Activated T-cell treated with anti-CD3 and anti-CD28 coated beads for 48 hours (primary cell): ENCODE results near the gene NOC3L.
"Not testable (repeated sequence)": the region's sequence is repeated elsewhere in the genome, so short reads cannot be mapped to it uniquely, and the experiment has no call there.

ENCODE experiments used
- DNase-seq: peaks from one replicate; pipeline ENCODE4 v3.0.0-alpha.2; 2020; ENCODE audit warnings: low read depth

The NOC3L gene, protein sequence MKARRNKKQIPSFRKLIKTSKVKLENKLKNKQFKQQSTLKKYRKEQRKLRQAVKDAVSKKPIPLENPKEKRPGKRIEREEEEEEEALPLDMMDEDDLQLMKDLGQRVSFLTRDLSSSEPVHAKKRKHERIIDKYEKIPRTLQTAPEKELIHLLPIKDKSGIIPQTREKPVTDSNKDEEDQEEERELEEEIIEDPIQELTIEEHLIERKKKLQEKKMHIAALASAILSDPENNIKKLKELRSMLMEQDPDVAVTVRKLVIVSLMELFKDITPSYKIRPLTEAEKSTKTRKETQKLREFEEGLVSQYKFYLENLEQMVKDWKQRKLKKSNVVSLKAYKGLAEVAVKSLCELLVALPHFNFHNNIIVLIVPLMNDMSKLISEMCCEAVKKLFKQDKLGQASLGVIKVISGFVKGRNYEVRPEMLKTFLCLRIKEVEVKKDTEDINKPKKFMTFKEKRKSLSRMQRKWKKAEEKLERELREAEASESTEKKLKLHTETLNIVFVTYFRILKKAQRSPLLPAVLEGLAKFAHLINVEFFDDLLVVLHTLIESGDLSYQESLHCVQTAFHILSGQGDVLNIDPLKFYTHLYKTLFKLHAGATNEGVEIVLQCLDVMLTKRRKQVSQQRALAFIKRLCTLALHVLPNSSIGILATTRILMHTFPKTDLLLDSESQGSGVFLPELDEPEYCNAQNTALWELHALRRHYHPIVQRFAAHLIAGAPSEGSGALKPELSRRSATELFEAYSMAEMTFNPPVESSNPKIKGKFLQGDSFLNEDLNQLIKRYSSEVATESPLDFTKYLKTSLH

GRCh38 chr10:94362360-94363250 lies at the start of gene NOC3L:
NOC3L (minus strand) TSS chr10:94362939; CDS start chr10:94362838, 101 bp downstream.
- DNase-seq, result peak; percentile 97

DNA sequence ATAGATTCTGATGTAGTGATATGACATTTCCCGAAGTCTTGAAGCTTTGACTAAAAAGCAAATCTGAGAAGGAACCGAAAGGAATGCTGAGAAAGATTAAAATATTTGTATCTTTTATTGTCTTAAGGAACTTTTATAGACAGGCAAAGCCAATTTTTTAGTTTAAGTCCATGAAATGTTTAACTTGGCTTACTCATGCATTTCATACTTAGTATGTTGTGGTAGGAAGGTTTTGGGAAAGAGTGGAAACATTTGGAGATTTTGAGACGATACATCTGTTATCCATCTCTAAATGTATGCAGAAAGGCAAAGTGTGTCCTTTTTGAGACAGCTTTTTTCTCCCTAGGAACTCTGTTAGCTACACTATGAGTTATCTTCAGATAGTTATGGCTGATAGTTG lies 49.7 kb upstream of the NOC3L start:
- no peak for DNase-seq

- no peak for DNase-seq
Measured at GRCh38 chr10:94411304-94411703, 48.6 kb upstream of the NOC3L start.

GRCh38 chr10:94409021-94409657 lies 46.4 kb upstream of the NOC3L start:
- DNase-seq, result no peak

DNA sequence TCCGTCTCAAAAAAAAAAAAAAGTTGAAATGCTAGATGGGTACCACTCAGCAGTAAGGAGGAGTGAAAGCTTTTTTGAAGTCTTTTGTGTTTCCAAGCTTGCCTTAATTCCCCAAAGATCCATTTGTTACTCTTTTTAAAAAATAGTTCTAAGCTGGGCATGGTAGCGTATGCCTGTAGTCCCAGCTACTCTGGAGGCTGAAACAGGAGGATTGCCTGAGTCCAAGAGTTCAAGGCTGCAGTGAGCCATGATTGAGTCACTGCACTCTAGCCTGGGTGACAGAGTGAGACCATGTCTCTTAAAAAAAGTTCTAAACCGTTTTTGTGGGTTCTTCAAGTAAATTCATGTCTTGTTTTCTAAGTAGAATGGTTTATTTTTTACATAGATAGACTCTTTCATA lies 44.9 kb upstream of the NOC3L start:
- DNase-seq, result no peak

GRCh38 chr10:94405406-94405805 lies 42.7 kb upstream of the NOC3L start:
- DNase-seq, result no peak

DNA sequence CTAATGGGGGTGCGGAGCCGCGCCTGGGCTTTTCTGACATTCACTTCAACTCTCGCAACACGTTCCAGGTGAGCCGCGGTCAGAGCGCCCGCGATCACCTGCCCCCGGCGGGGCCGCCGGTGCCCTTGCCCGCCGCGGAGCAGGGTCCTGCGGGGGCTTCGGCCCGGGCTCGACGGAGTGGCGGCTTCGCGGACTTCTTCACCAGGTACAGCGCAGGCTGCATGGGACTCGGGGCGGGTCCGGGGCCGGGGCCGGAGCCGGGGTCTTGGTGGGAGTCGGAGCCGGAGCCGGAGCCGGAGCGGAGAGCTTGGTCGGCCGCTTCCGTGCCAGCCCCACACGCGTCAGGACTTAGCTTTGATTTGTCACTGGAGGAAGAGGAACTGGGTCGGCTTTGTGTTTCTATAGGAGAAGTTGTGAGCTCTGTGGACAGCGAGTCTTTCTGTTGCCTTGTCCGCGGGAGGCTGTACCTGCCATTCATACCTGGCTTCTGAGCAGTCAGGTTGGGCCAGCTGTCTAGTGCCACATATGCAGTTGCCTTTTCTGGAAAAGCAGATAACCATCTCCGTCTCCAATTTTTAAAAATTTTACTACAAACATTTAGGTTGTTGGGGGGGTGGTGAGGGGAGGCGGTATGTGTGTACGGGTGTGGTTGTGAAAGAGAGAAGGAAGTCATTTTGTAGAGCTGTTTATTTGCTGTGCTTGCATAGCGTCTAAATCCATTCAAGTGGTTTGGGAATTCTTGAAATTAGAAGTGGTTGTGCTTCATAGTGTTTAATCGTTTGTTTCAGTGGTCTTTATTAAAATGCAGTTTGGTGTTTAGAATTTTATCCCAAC lies 40.9 kb upstream of the NOC3L start:
- DNase-seq, result no peak

GRCh38 chr10:94402843-94403379 lies 40.2 kb upstream of the NOC3L start:
- no peak for DNase-seq

DNA sequence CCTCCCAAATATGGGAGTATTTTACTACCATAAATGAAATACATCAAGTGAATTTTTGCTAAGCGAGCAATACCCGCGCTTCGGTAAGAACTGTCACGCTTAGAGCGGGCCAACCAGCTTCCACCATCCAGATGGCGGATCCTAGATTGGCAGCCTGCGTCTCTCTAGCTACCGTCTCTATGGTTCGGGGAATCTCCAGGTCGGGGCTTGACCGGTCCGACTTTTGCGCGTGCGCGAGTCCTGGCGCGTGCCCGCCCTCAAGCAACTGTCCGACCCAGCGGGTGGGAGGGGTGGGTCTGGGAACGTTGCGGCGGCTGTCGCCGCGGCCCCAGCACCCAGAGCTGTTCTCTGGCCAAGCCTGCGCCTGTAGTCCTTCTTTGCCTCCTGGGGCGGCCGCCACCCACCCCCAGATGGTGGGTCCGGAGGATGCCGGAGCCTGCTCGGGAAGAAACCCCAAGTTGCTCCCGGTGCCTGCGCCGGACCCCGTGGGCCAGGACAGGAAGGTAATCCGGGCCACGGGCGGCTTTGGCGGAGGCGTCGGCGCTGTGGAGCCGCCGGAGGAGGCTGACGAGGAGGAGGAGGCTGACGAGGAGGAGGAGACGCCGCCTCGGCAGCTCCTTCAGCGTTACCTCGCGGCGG lies 39.6 kb upstream of the NOC3L start, which contains the start of gene TBC1D12:
TSS of gene TBC1D12 (plus strand) at position 338 of the 639 bp plus-strand sequence. CDS start at position 411, 73 bp downstream.
- DNase-seq, result peak; percentile 30

DNA sequence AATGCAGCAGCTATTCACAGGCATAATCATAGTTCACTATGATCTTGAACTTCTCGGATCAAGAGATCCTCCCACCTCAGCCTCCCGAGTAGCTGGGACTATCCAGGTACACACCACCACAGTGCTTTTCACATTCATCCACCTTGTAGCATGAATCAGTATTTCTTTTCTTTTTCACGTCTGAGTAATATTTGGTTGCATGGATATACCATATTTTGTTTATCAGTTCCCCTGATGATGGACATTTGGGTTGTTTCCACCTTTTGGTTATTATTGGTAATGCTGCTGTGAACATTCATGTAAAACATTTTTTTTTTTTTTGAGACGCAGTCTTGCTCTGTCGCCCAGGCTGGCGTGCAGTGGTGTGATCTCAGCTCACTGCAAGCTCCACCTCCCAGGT lies 36.0 kb upstream of the NOC3L start:
- no peak for DNase-seq

DNA sequence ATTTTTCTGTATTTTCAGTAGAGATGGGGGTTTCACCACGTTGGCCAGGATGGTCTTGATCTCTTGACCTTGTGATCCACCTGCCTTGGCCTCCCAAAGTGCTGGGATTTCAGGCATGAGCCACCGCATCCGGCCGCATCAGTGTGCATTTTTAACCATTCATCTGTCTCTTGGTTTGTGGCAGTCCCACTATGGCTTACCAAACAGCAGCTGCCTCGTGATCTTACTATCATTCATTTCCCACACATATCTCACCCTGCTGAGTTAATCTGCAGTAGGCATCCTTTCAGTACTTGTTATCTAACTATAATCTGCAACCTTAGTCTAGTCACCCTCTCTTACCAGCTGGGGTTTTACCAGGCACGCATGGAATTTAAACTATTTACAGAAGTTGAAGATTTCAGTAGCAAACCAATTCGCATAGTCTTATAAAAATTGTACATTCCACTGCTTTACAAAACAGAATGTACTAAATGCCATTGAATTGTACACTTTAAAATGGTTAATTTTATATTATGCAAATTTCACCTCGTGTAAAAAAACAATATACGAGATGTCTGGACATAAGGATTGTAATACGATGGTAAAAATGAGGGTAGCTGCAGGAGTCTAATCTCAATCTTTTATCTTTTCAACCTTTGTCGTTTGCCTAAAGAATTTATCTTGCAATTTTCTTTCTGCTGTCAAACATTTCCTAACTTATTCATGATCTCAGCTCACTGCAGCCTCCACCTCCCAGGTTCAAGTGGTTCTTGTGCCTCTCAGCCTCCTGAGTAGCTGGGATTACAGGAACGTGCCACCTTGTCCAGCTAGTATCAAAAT lies 35.0 kb upstream of the NOC3L start:
- DNase-seq, result no peak

- DNase-seq, result not testable (repeated sequence)
Measured at GRCh38 chr10:94392117-94392516, 29.4 kb upstream of the NOC3L start.

- not testable (repeated sequence) for DNase-seq
Measured at GRCh38 chr10:94385733-94386132, 23.0 kb upstream of the NOC3L start.

- no peak for DNase-seq
Measured at GRCh38 chr10:94383530-94383929, 20.8 kb upstream of the NOC3L start.

DNA sequence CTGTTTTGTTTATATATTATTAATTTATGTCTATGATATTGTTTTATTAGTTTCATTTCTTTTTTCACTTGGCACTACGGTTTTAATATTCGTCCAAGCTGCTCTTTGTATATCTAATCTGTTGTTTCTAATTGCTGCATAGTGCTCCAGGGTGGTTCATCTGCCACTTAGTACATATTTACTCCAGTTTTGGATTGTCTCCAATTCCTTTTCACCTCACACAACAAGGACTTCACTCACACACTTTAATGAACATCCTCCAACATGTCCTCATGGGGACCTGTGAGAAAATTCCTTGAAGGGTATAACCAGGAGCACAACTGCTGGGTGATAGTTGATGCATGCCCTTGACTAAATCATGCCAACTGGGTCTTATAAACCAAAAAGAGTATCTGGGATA lies 14.1 kb upstream of the NOC3L start:
- no peak for DNase-seq

- DNase-seq, result no peak
Measured at GRCh38 chr10:94375374-94375773, 12.6 kb upstream of the NOC3L start.

- DNase-seq, result no peak
Measured at GRCh38 chr10:94370501-94370900, 7.8 kb upstream of the NOC3L start.

GRCh38 chr10:94366382-94366781 lies 3.6 kb upstream of the NOC3L start:
- DNase-seq, result no peak

DNA sequence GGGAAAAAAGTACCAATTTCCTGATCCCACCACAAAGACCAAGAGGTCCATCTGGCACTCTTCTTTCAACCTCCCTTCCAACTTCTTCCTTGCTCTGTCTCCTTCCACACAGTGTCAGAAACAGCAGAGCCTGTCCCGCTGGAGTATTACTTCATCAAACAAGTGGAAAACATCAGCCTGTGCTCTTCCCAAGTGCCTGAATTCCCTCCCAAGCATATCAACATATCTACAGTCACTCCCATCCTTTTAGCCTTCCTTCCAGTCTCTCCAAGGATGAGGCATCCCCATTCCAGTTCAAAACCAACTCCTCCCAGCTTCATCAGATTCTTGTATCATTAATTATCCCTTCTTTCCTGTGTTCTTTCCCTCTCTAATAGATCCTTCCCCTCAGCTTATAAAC lies 1.7 kb upstream of the NOC3L start:
- no peak for DNase-seq
